ENCODE measurements around the gene ZBTB16. TPM values are rescaled to one million over a fixed set of nuclear protein-coding genes. Genes with fewer than 3 reads are reported as not detected.

The ZBTB16 gene
- total RNA-seq, 1 experiment from 2014 or later: not detected

- DNase-seq: no peak
- H3K9me3 ChIP-seq (replicated peaks): no peaks in the 10 kb centered on the region
- no peak overlapping the region for H3K4me3 ChIP-seq
- H3K27me3 ChIP-seq: no peaks in the 10 kb centered on the region
- peaks cover 64% of the 10 kb centered on the region for H3K4me1 ChIP-seq
- peak overlapping the region; percentile 97 for H3K27ac ChIP-seq
- no peaks in the 10 kb centered on the region for H3K36me3 ChIP-seq
Measured at GRCh38 chr11:114290503-114291235, 231.2 kb downstream of the ZBTB16 start.

DNA sequence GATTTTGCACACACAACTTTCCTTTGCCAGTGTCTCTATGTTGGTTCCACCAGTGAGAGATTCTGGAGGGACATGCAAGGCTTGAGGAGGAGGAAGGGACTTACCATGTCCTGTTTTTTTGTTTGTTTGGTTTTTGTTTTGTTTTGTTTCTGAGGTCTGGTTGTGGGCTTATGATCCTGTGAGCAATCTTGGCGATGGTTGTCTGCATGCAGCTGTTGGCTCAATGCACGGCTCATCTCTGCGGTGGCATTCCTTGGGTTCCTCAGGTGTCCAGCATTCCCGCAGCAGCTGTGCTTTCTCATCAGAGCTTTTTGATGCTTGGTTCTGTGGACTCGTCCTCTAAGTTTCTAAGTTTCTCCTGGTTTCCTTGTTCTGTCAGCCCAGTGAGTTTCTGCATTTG, 231.9 kb downstream of the ZBTB16 start:
- Histone ChIP-seq H3K36me3 (no peaks in the 10 kb centered on the region), H3K4me3 (peak overlapping the region; percentile 31), H3K27ac (peak overlapping the region; percentile 97), H3K27me3 (no peaks in the 10 kb centered on the region), H3K4me1 (peaks cover 60% of the 10 kb centered on the region), H3K9me3 (replicated peaks) (no peaks in the 10 kb centered on the region)
- peak; percentile 87 to 88 for DNase-seq

DNA sequence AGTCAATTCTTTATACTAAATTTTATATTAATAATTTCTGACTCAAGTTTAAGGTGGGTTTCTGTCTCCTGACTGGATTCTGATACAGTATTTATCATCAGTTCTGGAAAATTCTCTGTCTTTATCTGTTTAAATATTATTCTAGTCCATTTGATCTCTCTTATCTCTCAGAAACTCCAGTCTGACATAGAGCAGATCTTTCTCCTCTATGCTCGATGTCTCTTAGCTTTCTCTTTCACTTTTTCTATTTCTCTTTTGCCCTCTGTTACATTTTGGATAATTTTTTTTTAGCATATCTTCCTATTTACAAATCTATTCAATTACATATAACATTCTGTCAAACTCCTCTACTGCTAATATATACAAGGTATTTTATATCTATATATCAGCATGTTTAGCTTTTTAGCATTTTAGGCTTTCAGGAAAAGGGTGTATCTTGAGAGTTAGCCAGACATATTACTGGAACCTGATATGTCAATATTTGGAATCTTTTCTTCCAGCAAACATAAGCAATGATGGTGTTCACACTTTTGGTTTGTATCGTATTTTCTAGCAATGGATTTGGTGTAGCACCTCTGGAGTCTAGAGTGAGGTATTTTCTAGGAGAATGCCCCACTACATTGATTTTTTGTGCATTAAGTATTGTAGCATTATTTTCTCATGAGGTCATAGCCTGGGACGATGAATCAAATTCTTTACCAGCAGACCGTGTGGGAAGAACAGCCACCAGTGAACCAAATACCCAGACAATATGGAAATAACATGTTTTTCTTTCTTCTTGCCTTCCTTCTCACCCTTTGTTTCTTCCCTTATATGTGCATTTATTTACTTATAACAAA, 232.6 kb downstream of the ZBTB16 start:
- DNase-seq: peak; percentile 22 to 59
- H3K4me1 ChIP-seq: peaks cover 60% of the 10 kb centered on the region
- H3K9me3 ChIP-seq (replicated peaks): no peaks in the 10 kb centered on the region
- H3K4me3 ChIP-seq: peak overlapping the region; percentile 31
- no peaks in the 10 kb centered on the region for H3K27me3 ChIP-seq
- peak overlapping the region; percentile 97 for H3K27ac ChIP-seq
- no peaks in the 10 kb centered on the region for H3K36me3 ChIP-seq

DNA sequence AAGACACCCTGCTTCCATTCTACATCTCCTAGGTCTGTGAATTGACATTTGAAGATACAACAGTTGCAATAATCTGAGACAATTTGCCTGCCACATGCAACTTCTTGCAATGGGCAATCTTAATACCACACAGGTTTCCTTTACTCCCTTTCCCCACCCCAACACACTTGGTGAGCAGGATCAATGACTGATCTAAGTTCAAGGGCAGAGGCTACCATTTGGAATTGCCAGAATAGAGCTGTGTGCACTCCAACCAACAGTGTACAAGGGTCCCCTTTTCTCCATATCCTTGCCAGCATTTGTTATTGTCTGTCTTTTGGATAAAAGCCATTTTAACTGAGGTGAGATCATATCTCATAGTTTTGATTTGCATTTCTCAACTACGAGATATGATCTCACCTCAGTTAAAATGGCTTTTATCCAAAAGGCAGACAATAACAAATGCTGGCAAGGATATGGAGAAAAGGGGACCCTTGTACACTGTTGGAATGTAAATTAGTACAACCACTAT, 233.7 kb downstream of the ZBTB16 start:
- DNase-seq: peak in 1 of 2 experiments; percentile 17
- peak overlapping the region; percentile 97 for H3K27ac ChIP-seq
- peaks cover 63% of the 10 kb centered on the region for H3K4me1 ChIP-seq

GRCh38 chr11:114295676-114296604, 236.4 kb downstream of the ZBTB16 start, which contains the start of gene NNMT:
TSS of gene NNMT (plus strand) at chr11:114296399. CDS start at chr11:114296557, 158 bp downstream.
- H3K27me3 ChIP-seq: no peaks in the 10 kb centered on the region
- peaks cover 42% of the 10 kb centered on the region for H3K4me1 ChIP-seq
- peak; percentile 76 to 81 for DNase-seq
- peaks cover 31% of the 10 kb centered on the region for H3K36me3 ChIP-seq
- H3K27ac ChIP-seq: peak within 1 kb of the TSS; percentile 97
- H3K4me3 ChIP-seq: peak within 1 kb of the TSS; percentile 65
- no peaks in the 10 kb centered on the region; the same call in 1 of the 2 replicates for H3K9me3 ChIP-seq (replicated peaks)

More for the DNA sequence above, 233.7 kb downstream of the ZBTB16 start:
- H3K4me3 ChIP-seq: no peak overlapping the region
- no peaks in the 10 kb centered on the region for H3K9me3 ChIP-seq (replicated peaks)
- H3K36me3 ChIP-seq: peaks cover 4% of the 10 kb centered on the region
- H3K27me3 ChIP-seq: no peaks in the 10 kb centered on the region

- Histone ChIP-seq H3K4me3 (peak overlapping the region; percentile 65), H3K27ac (peak overlapping the region; percentile 97), H3K27me3 (no peaks in the 10 kb centered on the region), H3K4me1 (peaks cover 38% of the 10 kb centered on the region), H3K9me3 (replicated peaks) (peaks cover 6% of the 10 kb centered on the region), H3K36me3 (peaks cover 40% of the 10 kb centered on the region)
- peak in 1 of 2 experiments; percentile 38 for DNase-seq
Measured at GRCh38 chr11:114296605-114297372, 237.3 kb downstream of the ZBTB16 start.

- peaks cover 25% of the 10 kb centered on the region for H3K4me1 ChIP-seq
- peaks cover 51% of the 10 kb centered on the region for H3K36me3 ChIP-seq
- H3K27me3 ChIP-seq: no peaks in the 10 kb centered on the region
- H3K4me3 ChIP-seq: peak overlapping the region; percentile 65
- peaks cover 11% of the 10 kb centered on the region for H3K9me3 ChIP-seq (replicated peaks)
- no peak for DNase-seq
- peak overlapping the region; percentile 97; the same call in 1 of the 2 replicates for H3K27ac ChIP-seq
Measured at GRCh38 chr11:114297806-114298709, 238.5 kb downstream of the ZBTB16 start.

- no peak overlapping the region for H3K27ac ChIP-seq
- H3K36me3 ChIP-seq: peaks cover 56% of the 10 kb centered on the region
- no peak for DNase-seq
- H3K4me1 ChIP-seq: peaks cover 19% of the 10 kb centered on the region
- no peaks in the 10 kb centered on the region for H3K27me3 ChIP-seq
- H3K4me3 ChIP-seq: peak overlapping the region; percentile 65; the same call in 1 of the 2 replicates
- H3K9me3 ChIP-seq (replicated peaks): peaks cover 11% of the 10 kb centered on the region
Measured at GRCh38 chr11:114298710-114299109, 239.2 kb downstream of the ZBTB16 start.

Other genes starting within 250 kb of the ZBTB16 start
- 43.2 and 49.9 TPM in 2 replicates for gene USP28, start 184.1 kb upstream of the ZBTB16 start, total RNA-seq (2014; rRNA removed; shearing (Covaris generic))
- gene HTR3B, start 154.9 kb upstream of the ZBTB16 start, total RNA-seq (2014; rRNA removed; shearing (Covaris generic)): not detected in 2 replicates
- not detected in 2 replicates for gene HTR3A, start 84.6 kb upstream of the ZBTB16 start, total RNA-seq (2014; rRNA removed; shearing (Covaris generic))
- gene NNMT, start 236.7 kb downstream of the ZBTB16 start, total RNA-seq (2014; rRNA removed; shearing (Covaris generic)): 51.2 and 59.6 TPM in 2 replicates

Data from SJCRH30 (cell line).